ENCODE results near the gene DCAF5. TPM values are rescaled to one million over a fixed set of nuclear protein-coding genes. Genes with fewer than 3 reads are reported as not detected.
A peak's percentile ranks its signal among the peaks of the same experiment; 100 is the strongest.
"Not testable (repeated sequence)": the region's sequence is repeated elsewhere in the genome, so short reads cannot be mapped to it uniquely, and the experiment has no call there.

DCAF5 gene
- polyA plus RNA-seq, 5 donors, result 54.7 to 68.0 (median 59.2) TPM

- DNase-seq, result no peak
These were observed 107.9 kb downstream of the DCAF5 start for GRCh38 chr14:69044965-69045555.

GRCh38 chr14:69044296-69044695 is 108.6 kb downstream of the DCAF5 start:
- DNase-seq, result no peak

- DNase-seq, result no peak
These were observed 109.2 kb downstream of the DCAF5 start for GRCh38 chr14:69043596-69044260.

GRCh38 chr14:69042787-69043444 is 110.0 kb downstream of the DCAF5 start:
- DNase-seq, result no peak

- DNase-seq, result no peak
These were observed 110.6 kb downstream of the DCAF5 start for GRCh38 chr14:69042299-69042698.

- DNase-seq, result no peak
These were observed 111.1 kb downstream of the DCAF5 start for GRCh38 chr14:69041783-69042182.

GRCh38 chr14:69040353-69040752 is 112.6 kb downstream of the DCAF5 start:
- DNase-seq, result no peak

GRCh38 chr14:69039288-69039628 is 113.7 kb downstream of the DCAF5 start:
- DNase-seq, result no peak

GRCh38 chr14:69038455-69039287 is 114.2 kb downstream of the DCAF5 start:
- no peak for DNase-seq

GRCh38 chr14:69037790-69038454 is 115.0 kb downstream of the DCAF5 start:
- no peak for DNase-seq

GRCh38 chr14:69036757-69037506 is 116.0 kb downstream of the DCAF5 start:
- DNase-seq, result no peak

GRCh38 chr14:69034612-69035262 is 118.2 kb downstream of the DCAF5 start:
- DNase-seq, result no peak

GRCh38 chr14:69027242-69027913 is 125.5 kb downstream of the DCAF5 start:
- no peak for DNase-seq

- no peak for DNase-seq
These were observed 129.9 kb downstream of the DCAF5 start for GRCh38 chr14:69023035-69023434.

- not testable (repeated sequence) for DNase-seq
These were observed 130.8 kb downstream of the DCAF5 start for GRCh38 chr14:69022093-69022492.

GRCh38 chr14:69017706-69018105 is 135.2 kb downstream of the DCAF5 start:
- DNase-seq, result no peak

GRCh38 chr14:69014829-69015259 is 138.1 kb downstream of the DCAF5 start:
- no peak for DNase-seq

GRCh38 chr14:69013943-69014782 is 138.8 kb downstream of the DCAF5 start:
- DNase-seq, result peak; percentile 71 to 72
